Large intestine (tissue), 3 donors: Measurements from ENCODE around the gene UFSP1. TPM values are rescaled to one million over a fixed set of nuclear protein-coding genes. Genes with fewer than 3 reads are reported as not detected.
A peak's percentile ranks its signal among the peaks of the same experiment; 100 is the strongest.

Source experiments
- DNase-seq, 2 donors: peaks; one replicate each; pipeline versions ENCODE4 v3.0.0 to v3.0.0-alpha.2; 2013
- H3K27ac ChIP-seq: one replicate; pipeline ENCODE4 v1.5.1; 2013; ENCODE audit warnings: low read length
- H3K27me3 ChIP-seq: 2 replicates; pipeline ENCODE4 v1.6.1; 2013; ENCODE audit warnings: low read length; ENCODE audit not compliant: control insufficient read depth, insufficient read depth
- H3K36me3 ChIP-seq: 2 replicates; pipeline ENCODE4 v1.6.1; 2013; ENCODE audit warnings: low read length; ENCODE audit not compliant: control insufficient read depth, insufficient read depth
- H3K4me1 ChIP-seq: one replicate; pipeline ENCODE4 v1.6.1; 2013; ENCODE audit warnings: low read length; ENCODE audit not compliant: control insufficient read depth, insufficient read depth
- H3K4me3 ChIP-seq: one replicate; pipeline ENCODE4 v1.5.1; 2013; ENCODE audit warnings: low read length
- H3K9me3 ChIP-seq: one replicate; pipeline ENCODE4 v1.6.1; 2013; ENCODE audit warnings: mild to moderate bottlenecking, low read depth, low read length, moderate library complexity; ENCODE audit not compliant: control insufficient read depth
- WGBS: methylation state at CpG from one replicate; pipeline ENCODE4 v1.1.5; 2013; ENCODE audit warnings: low lambda C conversion rate; ENCODE audit not compliant: insufficient coverage; 5-methylcytosine and 5-hydroxymethylcytosine counted together
- polyA plus RNA-seq: library from polyadenylated mRNA; unstranded; fragments of 120-200 nt; gene quantifications from one replicate; pipeline ENCODE4 v1.2.1, GENCODE V29; 2013

Gene UFSP1
- polyA plus RNA-seq, 1 donor = 2.4 TPM

DNA sequence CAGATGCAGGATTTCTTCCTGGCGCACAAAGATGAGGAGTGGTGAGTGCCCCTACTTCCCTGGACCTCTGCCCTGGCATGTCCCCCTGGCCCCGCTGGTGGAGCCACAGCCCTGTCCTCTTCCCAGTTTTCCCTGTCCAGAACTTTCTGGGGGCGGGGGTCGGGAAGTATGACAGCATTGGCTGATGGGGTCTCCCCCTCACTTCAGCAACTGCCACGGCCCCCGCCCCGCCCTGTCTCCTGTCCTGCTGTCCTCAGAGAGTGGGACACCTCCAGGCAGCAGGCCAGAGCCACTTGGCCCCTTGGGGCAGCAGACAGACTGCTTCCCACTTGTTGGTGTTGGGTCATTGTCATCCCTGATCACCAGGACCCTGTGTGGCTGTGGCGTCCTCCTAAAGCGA lies 7.3 kb downstream of the UFSP1 start:
- no CpG with 5 or more reads among the region's 9 CpGs for WGBS
- DNase-seq = no peak
- Histone ChIP-seq H3K4me3 (no peak overlapping the region), H3K27me3 (no peaks in the 10 kb centered on the region), H3K4me1 (no peaks in the 10 kb centered on the region), H3K36me3 (peaks cover 87% of the 10 kb centered on the region), H3K27ac (no peak overlapping the region), H3K9me3 (no peaks in the 10 kb centered on the region)

DNA sequence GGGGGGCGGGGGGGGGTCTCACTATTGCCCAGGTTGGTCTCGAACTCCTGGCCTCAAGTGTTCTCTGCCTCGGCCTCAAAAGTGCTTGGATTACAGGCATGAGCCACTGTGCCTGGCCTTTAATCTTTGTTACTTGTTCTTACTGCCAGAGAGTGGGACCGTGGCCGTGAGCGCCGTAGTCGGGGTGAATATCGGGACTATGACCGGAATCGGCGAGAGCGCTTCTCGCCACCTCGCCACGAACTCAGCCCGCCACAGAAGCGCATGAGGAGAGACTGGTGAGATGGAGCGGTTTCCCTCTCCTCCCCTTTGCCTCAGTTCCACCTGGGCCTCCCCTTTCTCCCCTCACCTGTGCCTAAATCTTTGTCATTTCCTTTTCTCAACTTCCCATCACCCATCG lies 8.4 kb downstream of the UFSP1 start:
- WGBS = 100% methylated on average over 1 of the region's 20 CpGs
- H3K36me3 ChIP-seq = peaks cover 77% of the 10 kb centered on the region
- peaks cover 5% of the 10 kb centered on the region for H3K4me1 ChIP-seq
- H3K4me3 ChIP-seq = no peak overlapping the region
- H3K9me3 ChIP-seq = no peaks in the 10 kb centered on the region
- no peaks in the 10 kb centered on the region for H3K27me3 ChIP-seq
- DNase-seq = no peak
- H3K27ac ChIP-seq = no peak overlapping the region

DNA sequence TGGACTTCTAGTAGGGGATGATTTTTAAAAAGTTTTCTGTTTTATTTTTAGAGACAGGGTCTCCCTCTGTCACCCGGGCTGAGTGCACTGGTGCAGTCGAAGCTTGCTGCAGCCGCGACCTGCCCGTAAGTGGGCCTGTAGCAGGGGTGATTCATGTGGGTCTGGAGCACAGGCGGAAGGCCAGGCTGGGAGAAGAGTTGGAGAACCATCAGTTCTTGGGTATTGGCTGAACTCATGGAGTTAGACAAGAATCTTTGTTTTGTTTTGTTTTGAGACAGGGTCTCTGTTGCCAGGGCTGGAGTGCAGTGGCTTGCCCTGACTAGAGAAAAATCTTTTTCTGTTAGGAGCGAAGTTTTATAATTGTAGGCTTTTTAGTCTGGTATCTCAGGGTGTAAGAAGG lies 8.9 kb downstream of the UFSP1 start:
- no CpG with 5 or more reads among the region's 7 CpGs for WGBS
- Histone ChIP-seq H3K27me3 (no peaks in the 10 kb centered on the region), H3K36me3 (peaks cover 72% of the 10 kb centered on the region), H3K4me3 (no peak overlapping the region), H3K27ac (no peak overlapping the region), H3K4me1 (peaks cover 5% of the 10 kb centered on the region), H3K9me3 (no peaks in the 10 kb centered on the region)
- DNase-seq = no peak

- WGBS = no CpG with 5 or more reads among the region's 11 CpGs
- Histone ChIP-seq H3K27ac (no peak overlapping the region), H3K9me3 (no peaks in the 10 kb centered on the region), H3K4me3 (no peak overlapping the region), H3K27me3 (no peaks in the 10 kb centered on the region), H3K4me1 (peaks cover 5% of the 10 kb centered on the region), H3K36me3 (peaks cover 63% of the 10 kb centered on the region)
- DNase-seq = no peak
Observed at GRCh38 chr7:100879685-100880261, 9.7 kb downstream of the UFSP1 start.

- Histone ChIP-seq H3K27me3 (no peaks in the 10 kb centered on the region), H3K4me3 (no peak overlapping the region), H3K4me1 (peaks cover 12% of the 10 kb centered on the region), H3K9me3 (no peaks in the 10 kb centered on the region), H3K27ac (no peak overlapping the region), H3K36me3 (peaks cover 58% of the 10 kb centered on the region)
- DNase-seq = no peak
- no CpG with 5 or more reads among the region's 6 CpGs for WGBS
Observed at GRCh38 chr7:100878685-100879084, 10.8 kb downstream of the UFSP1 start.

DNA sequence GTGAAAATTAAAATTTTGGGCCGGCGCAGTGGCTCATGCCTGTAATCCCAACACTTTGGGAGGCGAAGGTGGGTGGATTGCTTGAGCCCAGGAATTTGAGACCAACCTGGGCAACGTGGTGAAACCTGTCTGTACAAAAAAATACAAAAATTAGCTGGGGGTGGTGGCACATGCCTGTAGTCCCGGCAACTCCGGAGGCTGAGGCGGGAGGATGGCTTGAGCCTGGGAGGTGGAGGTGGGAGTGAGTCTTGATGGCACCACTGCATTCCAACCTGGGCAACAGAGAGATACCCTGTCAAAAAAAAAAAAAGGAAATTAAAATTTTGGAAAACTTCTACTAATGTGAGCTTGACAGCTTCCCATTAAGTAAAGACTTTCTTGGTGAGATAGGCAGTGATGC lies 11.5 kb downstream of the UFSP1 start:
- Histone ChIP-seq H3K27me3 (no peaks in the 10 kb centered on the region), H3K36me3 (peaks cover 56% of the 10 kb centered on the region), H3K4me3 (no peak overlapping the region), H3K27ac (no peak overlapping the region), H3K9me3 (no peaks in the 10 kb centered on the region), H3K4me1 (peaks cover 12% of the 10 kb centered on the region)
- no peak for DNase-seq
- 40% methylated on average over 1 of the region's 7 CpGs for WGBS

DNA sequence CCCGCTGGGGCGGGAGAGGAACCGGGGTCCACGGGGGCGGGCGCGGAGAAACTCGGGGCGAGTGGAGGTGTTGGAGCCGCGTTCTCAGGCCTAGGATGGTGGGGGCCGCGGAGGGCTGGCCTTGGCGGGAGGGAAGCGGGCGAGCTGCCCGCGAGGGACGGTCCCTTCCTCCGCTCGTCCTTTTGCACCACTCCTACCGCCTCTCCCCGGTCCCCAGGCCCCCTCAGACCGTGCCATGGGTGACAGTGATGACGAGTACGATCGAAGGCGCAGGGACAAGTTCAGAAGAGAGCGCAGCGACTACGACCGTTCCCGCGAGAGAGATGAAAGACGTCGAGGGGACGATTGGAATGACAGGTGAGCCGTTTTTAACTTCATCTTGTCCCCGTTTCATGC lies 14.2 kb downstream of the UFSP1 start:
- Histone ChIP-seq H3K9me3 (no peaks in the 10 kb centered on the region), H3K27ac (peak overlapping the region; percentile 95), H3K4me3 (peak overlapping the region; percentile 85), H3K36me3 (peaks cover 48% of the 10 kb centered on the region), H3K27me3 (no peaks in the 10 kb centered on the region), H3K4me1 (peaks cover 12% of the 10 kb centered on the region)
- DNase-seq = peak in 1 of 2 donors; percentile 55
- WGBS = no CpG with 5 or more reads among the region's 39 CpGs

GRCh38 chr7:100874577-100875355 lies 14.7 kb downstream of the UFSP1 start, which contains the start of gene SRRT:
TSS of gene SRRT (plus strand) at chr7:100875103. CDS start at chr7:100875591, 488 bp downstream.
- no peaks in the 10 kb centered on the region for H3K27me3 ChIP-seq
- H3K27ac ChIP-seq = peak within 1 kb of the TSS; percentile 95
- peaks cover 12% of the 10 kb centered on the region for H3K4me1 ChIP-seq
- no peaks in the 10 kb centered on the region for H3K9me3 ChIP-seq
- H3K4me3 ChIP-seq = peak within 1 kb of the TSS; percentile 85
- peak; percentile 98 for DNase-seq
- peaks cover 50% of the 10 kb centered on the region for H3K36me3 ChIP-seq
- no CpG with 5 or more reads among the region's 79 CpGs for WGBS

- peaks cover 47% of the 10 kb centered on the region for H3K36me3 ChIP-seq
- H3K4me3 ChIP-seq = peak overlapping the region; percentile 85
- WGBS = no CpG with 5 or more reads among the region's 8 CpGs
- no peaks in the 10 kb centered on the region for H3K9me3 ChIP-seq
- H3K27me3 ChIP-seq = no peaks in the 10 kb centered on the region
- no peak for DNase-seq
- peaks cover 12% of the 10 kb centered on the region for H3K4me1 ChIP-seq
- peak overlapping the region; percentile 95 for H3K27ac ChIP-seq
Observed at GRCh38 chr7:100874300-100874576, 15.3 kb downstream of the UFSP1 start.

GRCh38 chr7:100873599-100874299 lies 15.8 kb downstream of the UFSP1 start:
- Histone ChIP-seq H3K27ac (peak overlapping the region; percentile 95), H3K27me3 (no peaks in the 10 kb centered on the region), H3K36me3 (peaks cover 42% of the 10 kb centered on the region), H3K4me3 (peak overlapping the region; percentile 85), H3K9me3 (no peaks in the 10 kb centered on the region), H3K4me1 (peaks cover 16% of the 10 kb centered on the region)
- WGBS = no CpG with 5 or more reads among the region's 10 CpGs
- no peak for DNase-seq
